Measurements from ENCODE around the gene ARMC12.
"Not testable (repeated sequence)": the region's sequence is repeated elsewhere in the genome, so short reads cannot be mapped to it uniquely, and the experiment has no call there.

ARMC12 gene, protein sequence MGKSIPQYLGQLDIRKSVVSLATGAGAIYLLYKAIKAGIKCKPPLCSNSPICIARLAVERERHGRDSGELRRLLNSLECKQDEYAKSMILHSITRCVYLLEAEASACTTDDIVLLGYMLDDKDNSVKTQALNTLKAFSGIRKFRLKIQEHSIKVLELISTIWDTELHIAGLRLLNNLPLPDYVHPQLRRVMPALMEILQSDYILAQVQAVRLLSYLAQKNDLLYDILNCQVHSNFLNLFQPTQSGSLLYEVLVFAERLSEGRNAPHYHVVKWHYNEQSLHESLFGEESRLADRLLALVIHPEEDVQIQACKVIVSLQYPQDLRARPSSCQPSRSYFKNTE

DNA sequence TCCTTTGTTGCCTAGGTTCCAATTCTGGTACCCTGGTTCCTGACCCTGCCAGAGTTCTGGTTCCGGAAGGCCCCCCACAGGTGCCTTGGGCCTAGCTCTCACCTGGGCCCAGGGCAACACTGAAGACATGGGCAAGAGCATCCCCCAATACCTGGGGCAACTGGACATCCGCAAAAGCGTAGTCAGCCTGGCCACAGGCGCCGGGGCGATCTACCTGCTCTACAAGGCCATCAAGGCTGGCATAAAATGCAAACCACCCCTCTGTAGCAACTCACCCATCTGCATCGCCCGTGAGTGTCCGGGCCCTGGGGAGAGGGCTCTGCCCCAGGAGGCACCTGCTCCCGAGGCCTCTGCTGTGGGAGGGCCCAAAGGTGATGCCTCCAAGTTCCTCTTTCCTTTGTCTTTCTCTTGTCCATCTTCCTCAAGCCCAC, at the start of gene ARMC12:
ARMC12 (plus strand) TSS at position 51 of the 431 bp plus-strand sequence; CDS start at position 128, 77 bp downstream.
- no peak for DNase-seq (ENCODE audit: insufficient read length, low spot score)
- FAIRE-seq, result no peak
- TF ChIP-seq, protein P1, sequence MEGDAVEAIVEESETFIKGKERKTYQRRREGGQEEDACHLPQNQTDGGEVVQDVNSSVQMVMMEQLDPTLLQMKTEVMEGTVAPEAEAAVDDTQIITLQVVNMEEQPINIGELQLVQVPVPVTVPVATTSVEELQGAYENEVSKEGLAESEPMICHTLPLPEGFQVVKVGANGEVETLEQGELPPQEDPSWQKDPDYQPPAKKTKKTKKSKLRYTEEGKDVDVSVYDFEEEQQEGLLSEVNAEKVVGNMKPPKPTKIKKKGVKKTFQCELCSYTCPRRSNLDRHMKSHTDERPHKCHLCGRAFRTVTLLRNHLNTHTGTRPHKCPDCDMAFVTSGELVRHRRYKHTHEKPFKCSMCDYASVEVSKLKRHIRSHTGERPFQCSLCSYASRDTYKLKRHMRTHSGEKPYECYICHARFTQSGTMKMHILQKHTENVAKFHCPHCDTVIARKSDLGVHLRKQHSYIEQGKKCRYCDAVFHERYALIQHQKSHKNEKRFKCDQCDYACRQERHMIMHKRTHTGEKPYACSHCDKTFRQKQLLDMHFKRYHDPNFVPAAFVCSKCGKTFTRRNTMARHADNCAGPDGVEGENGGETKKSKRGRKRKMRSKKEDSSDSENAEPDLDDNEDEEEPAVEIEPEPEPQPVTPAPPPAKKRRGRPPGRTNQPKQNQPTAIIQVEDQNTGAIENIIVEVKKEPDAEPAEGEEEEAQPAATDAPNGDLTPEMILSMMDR (IDR thresholded peaks at IDR 0.05; ENCODE audit: insufficient read depth, missing control alignments), result no peak

DNA sequence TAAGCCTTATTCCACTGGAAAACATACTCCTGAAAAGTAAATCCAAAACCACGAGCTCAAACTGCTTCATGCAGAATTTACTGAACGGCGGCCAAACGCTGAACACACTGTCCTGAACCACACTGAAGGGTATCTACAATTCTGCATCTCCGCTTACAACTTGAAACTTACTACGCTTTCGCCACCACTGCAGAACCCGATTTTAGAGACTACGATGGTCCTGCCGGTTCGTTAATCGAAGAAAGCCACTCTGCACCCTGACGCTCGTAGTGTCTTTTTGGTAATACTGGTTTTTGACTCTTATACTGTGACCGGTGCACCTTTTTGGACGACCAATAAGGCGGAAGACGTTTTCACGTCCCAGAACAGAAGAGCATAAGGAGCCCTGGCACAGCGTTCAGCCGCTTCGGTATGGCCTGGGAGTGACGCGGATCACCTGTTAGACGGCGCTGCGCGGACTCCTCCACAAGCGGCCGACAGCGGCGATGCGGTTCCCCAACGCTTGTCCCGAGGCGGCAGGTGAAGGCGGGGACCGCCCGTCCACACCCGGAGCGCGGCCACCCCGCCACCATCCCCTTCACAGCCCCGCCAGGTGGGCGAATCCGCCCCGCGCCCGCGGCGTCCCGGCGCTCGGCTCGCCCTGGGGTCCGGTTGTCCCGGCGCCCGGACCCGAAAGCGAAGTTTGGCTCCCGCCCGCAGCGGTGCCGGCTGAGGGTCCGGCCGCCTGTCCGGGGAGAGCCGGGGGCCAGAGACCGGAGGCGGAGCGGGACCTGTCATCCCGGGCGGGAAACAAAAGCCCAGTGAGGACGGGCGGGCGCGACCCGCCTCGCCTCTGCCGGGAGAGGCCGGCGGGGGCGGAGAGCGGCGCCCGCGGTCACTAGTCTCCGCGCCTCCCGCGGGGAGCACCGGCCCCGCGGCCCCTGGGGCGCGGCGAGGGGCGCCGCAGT, 48.9 kb upstream of the ARMC12 start:
- TF ChIP-seq, protein P1 (IDR thresholded peaks at IDR 0.05; ENCODE audit: insufficient read depth, missing control alignments), result no peak
- DNase-seq (ENCODE audit: insufficient read length, low spot score) (no peak), FAIRE-seq (no peak)

DNA sequence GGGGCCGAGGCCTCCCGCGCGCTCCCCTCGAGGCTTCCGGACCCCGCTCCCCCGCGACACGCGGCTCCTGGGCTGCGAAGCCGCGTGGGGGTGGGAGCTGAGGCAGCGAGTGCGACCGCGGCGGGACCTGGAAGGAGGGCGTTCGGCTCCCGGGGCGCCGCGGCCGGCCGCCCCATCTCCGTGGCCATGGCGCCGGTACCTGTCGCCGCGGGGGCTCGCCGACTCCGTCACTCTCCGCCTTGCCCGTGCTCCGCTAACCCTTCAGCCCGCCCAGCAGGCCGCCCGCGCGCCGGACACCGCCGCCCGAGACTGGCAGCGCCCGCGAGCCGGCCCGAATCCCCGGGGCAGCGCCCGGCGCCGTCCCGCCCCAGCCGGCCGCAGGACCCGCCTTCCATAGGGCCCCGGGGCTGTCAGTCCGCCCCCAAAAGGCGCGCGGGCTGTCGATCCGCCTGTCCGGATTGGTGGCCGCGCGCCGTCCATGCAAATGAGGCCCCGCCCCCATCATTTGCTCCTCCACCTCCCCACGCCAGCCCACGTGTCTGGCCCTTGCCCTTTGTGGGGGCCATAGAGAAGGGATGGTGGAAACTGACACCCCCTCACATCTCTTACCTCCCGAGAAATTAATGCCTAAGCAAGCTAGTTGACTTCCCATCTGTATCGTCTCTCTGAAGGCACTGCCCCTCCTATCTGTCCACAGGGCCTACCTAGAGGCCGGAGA, 48.1 kb upstream of the ARMC12 start, which contains the start of gene FKBP5:
FKBP5 (minus strand) TSS at position 311 of the 718 bp plus-strand sequence. CDS start 46,091 bp downstream, outside the sequence.
- FAIRE-seq, result no peak

DNA sequence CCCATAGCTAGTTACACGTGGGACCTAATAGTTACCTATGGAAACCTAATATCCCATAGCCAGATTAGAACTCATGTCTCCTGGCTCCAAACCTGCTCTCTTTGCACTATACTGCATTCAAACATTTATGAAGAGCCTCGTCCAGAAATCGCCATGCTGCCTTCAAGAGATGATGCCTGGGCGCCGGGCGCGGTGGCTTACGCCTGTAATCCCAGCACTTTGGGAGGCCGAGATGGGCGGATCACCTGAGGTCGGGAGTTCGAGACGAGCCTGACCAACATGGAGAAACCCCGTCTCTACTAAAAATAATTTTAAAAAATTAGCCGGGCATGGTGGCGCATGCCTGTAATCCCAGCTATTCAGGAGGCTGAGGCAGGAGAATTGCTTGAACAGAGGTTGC, 46.8 kb upstream of the ARMC12 start:
- FAIRE-seq; DNase-seq (ENCODE audit: insufficient read length, low spot score): not testable (repeated sequence)

More for the DNA sequence above, 48.1 kb upstream of the ARMC12 start, which contains the start of gene FKBP5:
- peak; percentile 64 for DNase-seq (ENCODE audit: insufficient read length, low spot score)
- TF ChIP-seq, protein P1 (IDR thresholded peaks at IDR 0.05; ENCODE audit: insufficient read depth, missing control alignments), result no peak

DNA sequence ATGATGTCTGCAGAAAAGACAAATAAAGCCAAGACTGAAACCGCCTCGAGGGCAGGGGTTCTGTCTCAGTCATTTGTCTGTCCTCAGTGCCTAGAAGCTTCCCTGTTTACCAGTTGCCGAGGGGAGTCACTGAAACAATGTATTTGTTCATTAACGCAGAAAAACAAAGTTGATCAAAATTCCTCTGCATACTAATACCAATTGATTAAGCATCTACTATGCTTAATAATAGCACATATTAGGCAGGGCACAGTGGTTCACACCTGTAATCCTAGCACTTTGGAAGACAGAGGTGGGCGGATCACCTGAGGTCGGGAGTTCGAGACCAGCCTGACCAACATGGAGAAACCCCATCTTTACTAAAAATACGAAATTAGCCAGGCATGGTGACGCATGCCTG, 46.3 kb upstream of the ARMC12 start:
- FAIRE-seq (no peak), DNase-seq (ENCODE audit: insufficient read length, low spot score) (no peak)
- TF ChIP-seq, protein P1 (IDR thresholded peaks at IDR 0.05; ENCODE audit: insufficient read depth, missing control alignments), result no peak

DNA sequence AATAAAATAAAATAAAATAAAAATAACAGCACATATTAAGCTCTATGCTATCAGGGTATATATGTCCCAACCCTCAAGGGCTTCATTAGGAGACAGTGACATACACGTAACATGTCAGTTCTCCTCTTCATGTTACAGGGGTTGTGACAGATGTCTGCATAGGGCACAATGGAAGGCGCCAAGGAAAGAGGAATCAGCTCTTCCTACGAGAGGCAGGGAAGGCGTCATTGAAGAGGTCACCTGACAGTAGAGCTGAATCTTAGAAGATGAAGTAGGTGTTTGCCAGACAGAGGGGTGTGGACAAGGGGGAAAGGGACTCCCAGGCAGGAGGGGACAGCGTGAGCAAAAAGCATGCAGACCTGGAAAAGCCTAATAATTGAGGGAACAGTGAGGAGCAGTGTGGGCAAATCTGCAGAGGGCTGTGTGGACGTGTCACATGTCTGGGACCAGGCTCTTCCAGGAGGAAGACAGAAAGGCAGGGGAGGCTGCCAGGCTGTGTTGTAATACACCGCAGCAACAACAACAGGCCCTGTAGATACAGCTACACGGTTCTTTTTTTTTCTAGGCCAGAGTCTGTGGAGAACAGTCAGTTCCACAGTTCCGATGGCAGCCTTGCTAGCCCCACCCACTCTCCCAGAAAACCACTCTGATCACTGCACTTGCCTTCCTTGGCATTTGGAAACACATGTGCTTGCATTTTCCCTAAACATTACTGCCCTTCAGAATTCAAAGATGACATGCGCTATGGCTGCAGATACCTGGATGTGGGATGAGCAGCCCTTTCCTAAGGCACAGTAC, 45.6 kb upstream of the ARMC12 start:
- DNase-seq (ENCODE audit: insufficient read length, low spot score) (no peak), FAIRE-seq (no peak)
- TF ChIP-seq, protein P1 (IDR thresholded peaks at IDR 0.05; ENCODE audit: insufficient read depth, missing control alignments), result no peak

Measured in D721Med (cell line).